HFF-Myc (cell line): ENCODE results near the gene PER2.
A peak's percentile ranks its signal among the peaks of the same experiment; 100 is the strongest.

ENCODE experiments used
- DNase-seq: peaks from one replicate; pipeline ENCODE4 v3.0.0-alpha.2; 2011; ENCODE audit warnings: low read depth; ENCODE audit errors: extremely low read depth
- H3K4me3 ChIP-seq: replicated peaks from 2 replicates; pipeline ENCODE4 v1.5.1; 2011; ENCODE audit warnings: low read depth, mild to moderate bottlenecking, control low read depth, low read length
- CTCF ChIP-seq: IDR thresholded peaks from 2 replicates; pipeline ENCODE4 v1.5.1; 2012; ENCODE audit warnings: mild to moderate bottlenecking, low read depth, low read length, control low read depth; ENCODE audit errors: missing control alignments

Gene PER2

GRCh38 chr2:238267884-238268680 lies 20.3 kb downstream of the PER2 start:
- no peak for DNase-seq
- TF ChIP-seq CTCF: no peak
- H3K4me3 ChIP-seq: no peak overlapping the region

GRCh38 chr2:238267341-238267710 lies 21.1 kb downstream of the PER2 start:
- no peak for DNase-seq
- TF ChIP-seq CTCF: no peak
- H3K4me3 ChIP-seq: no peak overlapping the region

- TF ChIP-seq CTCF: no peak
- DNase-seq: no peak
- H3K4me3 ChIP-seq: no peak overlapping the region
These were observed 22.8 kb downstream of the PER2 start for GRCh38 chr2:238265605-238266004.

GRCh38 chr2:238264072-238264460 lies 24.3 kb downstream of the PER2 start:
- no peak for DNase-seq
- no peak for TF ChIP-seq CTCF
- no peak overlapping the region for H3K4me3 ChIP-seq

GRCh38 chr2:238263204-238264071 lies 25.0 kb downstream of the PER2 start:
- H3K4me3 ChIP-seq: no peak overlapping the region
- DNase-seq: peak; percentile 74
- peak; percentile 78 for TF ChIP-seq CTCF

- TF ChIP-seq CTCF: no peak
- no peak for DNase-seq
- H3K4me3 ChIP-seq: no peak overlapping the region
These were observed 25.8 kb downstream of the PER2 start for GRCh38 chr2:238262496-238263122.
